Kidney epithelial cell (primary cell): ENCODE results near the gene CAPN11. TPM values are rescaled to one million over a fixed set of nuclear protein-coding genes. Genes with fewer than 3 reads are reported as not detected.

Experiments used
- DNase-seq: peaks from one replicate; pipeline ENCODE4 v3.0.0-alpha.2; 2010; ENCODE audit warnings: low read depth
- H3K27me3 ChIP-seq: 2 replicates; pipeline ENCODE4 v1.6.0; 2011; ENCODE audit warnings: low read length; ENCODE audit not compliant: control insufficient read depth, insufficient read depth
- H3K36me3 ChIP-seq: 2 replicates; pipeline ENCODE4 v1.5.1; 2011; ENCODE audit warnings: low read length; ENCODE audit not compliant: control insufficient read depth, insufficient read depth
- H3K4me3 ChIP-seq: 2 replicates; pipeline ENCODE4 v1.5.1; 2011; ENCODE audit warnings: low read depth, mild to moderate bottlenecking, control low read depth, low read length
- total RNA-seq: library from RNA; depleted of rRNA; stranded (reverse); fragments of >200 nt; gene quantifications from 2 replicates; pipeline ENCODE4 v1.2.3, GENCODE V29; 2015
- TF ChIP-seq, protein P1 (sequence below): IDR thresholded peaks from 2 replicates; pipeline ENCODE4 v1.5.1; 2011; ENCODE audit warnings: mild to moderate bottlenecking, moderate library complexity, low read length, control low read depth, inconsistent platforms; ENCODE audit not compliant: insufficient read depth, poor library complexity, severe bottlenecking

The CAPN11 gene
- total RNA-seq, 1 donor from 2014 or later = not detected

DNA sequence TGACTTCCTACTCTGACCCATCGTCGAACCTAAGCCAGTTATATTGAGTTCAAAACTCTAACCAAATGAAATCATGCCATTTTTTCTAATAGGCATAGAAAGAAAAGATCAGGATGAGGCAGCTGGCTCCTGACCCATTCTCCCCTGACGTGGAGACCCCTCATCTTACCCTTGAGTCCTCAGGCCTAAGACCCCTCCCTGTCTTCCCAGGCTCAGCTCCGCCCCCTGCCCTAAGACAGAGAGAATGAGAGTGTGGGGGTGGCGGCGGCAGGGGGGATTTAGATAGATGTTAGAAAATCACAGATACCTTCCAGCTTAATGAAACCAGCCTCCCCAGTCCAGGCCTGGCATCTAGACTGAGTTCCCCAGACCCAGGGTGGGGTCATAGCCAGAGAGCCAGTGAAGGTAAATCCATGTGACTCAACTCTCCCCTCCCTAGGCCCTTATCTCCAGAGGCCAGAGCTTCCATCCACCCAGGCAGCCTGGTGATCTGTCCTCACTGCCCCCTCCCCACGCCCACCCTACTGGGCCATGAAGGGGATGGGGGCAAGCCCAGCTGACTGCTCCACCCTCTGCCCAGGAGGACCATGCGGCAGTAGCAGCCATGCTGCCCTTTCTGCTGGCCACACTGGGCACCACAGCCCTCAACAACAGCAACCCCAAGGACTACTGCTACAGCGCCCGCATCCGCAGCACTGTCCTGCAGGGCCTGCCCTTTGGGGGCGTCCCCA, 24.5 kb upstream of the CAPN11 start:
- Histone ChIP-seq H3K27me3 (no peaks in the 10 kb centered on the region), H3K4me3 (no peak overlapping the region), H3K36me3 (peaks cover 1% of the 10 kb centered on the region)
- TF ChIP-seq, protein P1, sequence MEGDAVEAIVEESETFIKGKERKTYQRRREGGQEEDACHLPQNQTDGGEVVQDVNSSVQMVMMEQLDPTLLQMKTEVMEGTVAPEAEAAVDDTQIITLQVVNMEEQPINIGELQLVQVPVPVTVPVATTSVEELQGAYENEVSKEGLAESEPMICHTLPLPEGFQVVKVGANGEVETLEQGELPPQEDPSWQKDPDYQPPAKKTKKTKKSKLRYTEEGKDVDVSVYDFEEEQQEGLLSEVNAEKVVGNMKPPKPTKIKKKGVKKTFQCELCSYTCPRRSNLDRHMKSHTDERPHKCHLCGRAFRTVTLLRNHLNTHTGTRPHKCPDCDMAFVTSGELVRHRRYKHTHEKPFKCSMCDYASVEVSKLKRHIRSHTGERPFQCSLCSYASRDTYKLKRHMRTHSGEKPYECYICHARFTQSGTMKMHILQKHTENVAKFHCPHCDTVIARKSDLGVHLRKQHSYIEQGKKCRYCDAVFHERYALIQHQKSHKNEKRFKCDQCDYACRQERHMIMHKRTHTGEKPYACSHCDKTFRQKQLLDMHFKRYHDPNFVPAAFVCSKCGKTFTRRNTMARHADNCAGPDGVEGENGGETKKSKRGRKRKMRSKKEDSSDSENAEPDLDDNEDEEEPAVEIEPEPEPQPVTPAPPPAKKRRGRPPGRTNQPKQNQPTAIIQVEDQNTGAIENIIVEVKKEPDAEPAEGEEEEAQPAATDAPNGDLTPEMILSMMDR = no peak
- DNase-seq = no peak

DNA sequence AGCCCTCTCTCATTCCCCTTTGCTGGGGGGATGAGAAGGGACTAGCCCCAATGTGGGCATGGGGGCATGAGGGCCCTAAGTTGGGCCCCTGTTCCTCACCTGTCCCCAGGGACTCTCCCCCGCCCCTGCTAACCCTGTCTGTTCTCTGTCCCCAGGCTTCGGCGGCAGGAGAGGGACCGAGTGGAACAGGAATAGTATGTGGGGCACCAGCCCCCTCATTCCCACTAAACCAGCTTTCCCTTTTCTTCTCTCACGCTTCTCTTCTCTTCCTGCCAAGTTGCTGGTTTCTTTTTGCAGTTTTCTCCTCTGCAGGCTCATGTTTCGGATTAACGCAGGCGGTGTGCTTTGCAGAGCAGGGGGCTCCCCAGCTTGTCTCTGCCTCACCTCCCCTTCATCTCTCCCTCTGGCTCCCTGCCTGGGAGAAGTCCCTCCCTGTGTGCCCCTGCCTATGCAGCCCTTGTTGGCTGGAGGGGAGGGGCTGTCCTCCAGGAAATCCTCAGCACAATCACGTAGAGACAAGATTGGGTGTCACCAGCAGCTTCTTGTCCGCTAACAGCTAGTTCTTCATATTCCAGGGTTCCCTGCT, 23.4 kb upstream of the CAPN11 start:
- peaks cover 1% of the 10 kb centered on the region for H3K36me3 ChIP-seq
- H3K27me3 ChIP-seq = no peaks in the 10 kb centered on the region
- TF ChIP-seq, protein P1 = no peak

GRCh38 chr6:44135875-44136274, 22.7 kb upstream of the CAPN11 start:
- no peak overlapping the region for H3K4me3 ChIP-seq
- H3K27me3 ChIP-seq = no peaks in the 10 kb centered on the region
- peaks cover 1% of the 10 kb centered on the region for H3K36me3 ChIP-seq
- TF ChIP-seq, protein P1 = no peak
- DNase-seq = no peak

More for the DNA sequence above, 23.4 kb upstream of the CAPN11 start:
- DNase-seq = no peak
- H3K4me3 ChIP-seq = no peak overlapping the region

- Histone ChIP-seq H3K36me3 (peaks cover 1% of the 10 kb centered on the region), H3K27me3 (no peaks in the 10 kb centered on the region), H3K4me3 (no peak overlapping the region)
- DNase-seq = no peak
- TF ChIP-seq, protein P1 = no peak
Observed at GRCh38 chr6:44138717-44139350, 19.8 kb upstream of the CAPN11 start.

DNA sequence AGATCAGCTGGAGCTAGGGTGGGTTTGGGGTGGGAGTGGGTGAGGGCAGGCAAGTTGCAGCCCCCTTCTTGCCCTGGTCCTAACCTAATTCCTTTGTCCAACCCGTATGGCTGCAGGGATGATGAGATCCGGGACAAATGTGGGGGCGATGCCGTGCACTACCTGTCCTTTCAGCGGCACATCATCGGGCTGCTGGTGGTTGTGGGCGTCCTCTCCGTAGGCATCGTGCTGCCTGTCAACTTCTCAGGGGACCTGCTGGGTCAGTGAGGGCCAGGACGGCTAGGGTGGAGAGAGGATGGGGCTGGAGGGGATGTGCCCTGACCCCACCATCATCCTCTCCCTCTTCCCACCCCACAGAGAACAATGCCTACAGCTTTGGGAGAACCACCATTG, 19.3 kb upstream of the CAPN11 start:
- peaks cover 1% of the 10 kb centered on the region for H3K36me3 ChIP-seq

More for the DNA sequence above, 19.3 kb upstream of the CAPN11 start:
- no peaks in the 10 kb centered on the region for H3K27me3 ChIP-seq
- TF ChIP-seq, protein P1 = no peak
- H3K4me3 ChIP-seq = no peak overlapping the region
- DNase-seq = no peak
